Measurements from ENCODE around the gene BORCS6. TPM values are rescaled to one million over a fixed set of nuclear protein-coding genes. Genes with fewer than 3 reads are reported as not detected.

Gene BORCS6
- polyA plus RNA-seq, 1 donor from 2014 or later = 12.1 TPM

- no peak overlapping the region for H2AFZ ChIP-seq (ENCODE audit: low read depth, low read length)
- no peak overlapping the region for H3K9ac ChIP-seq (ENCODE audit: low read length)
- no peaks in the 10 kb centered on the region for H3K79me2 ChIP-seq (replicated peaks; ENCODE audit: insufficient read depth, low read length)
- no peaks in the 10 kb centered on the region for H3K27me3 ChIP-seq (ENCODE audit: insufficient read depth, low read depth, low read length)
- no peak overlapping the region for H3K27ac ChIP-seq (ENCODE audit: low read length)
- H3K36me3 ChIP-seq (ENCODE audit: insufficient read depth, low read length) = no peaks in the 10 kb centered on the region
- H3K9me3 ChIP-seq (ENCODE audit: low read length) = no peaks in the 10 kb centered on the region
- TF ChIP-seq TAF1 (IDR thresholded peaks at IDR 0.05; ENCODE audit: low read depth) (no peak), EP300 (conservative IDR thresholded peaks at IDR 0.05; ENCODE audit: poor library complexity, severe bottlenecking) (no peak), EZH2 (IDR thresholded peaks at IDR 0.05; ENCODE audit: borderline replicate concordance, insufficient read depth, low read length, poor library complexity, severe bottlenecking) (no peak), RAD21 (conservative IDR thresholded peaks at IDR 0.05) (no peak), POLR2AphosphoS5 (IDR thresholded peaks at IDR 0.05) (no peak), REST (IDR thresholded peaks at IDR 0.05; ENCODE audit: borderline replicate concordance) (no peak), CTCF (IDR thresholded peaks at IDR 0.05; ENCODE audit: poor library complexity, severe bottlenecking) (no peak), SMC3 (conservative IDR thresholded peaks at IDR 0.05; ENCODE audit: poor library complexity) (no peak), MXI1 (conservative IDR thresholded peaks at IDR 0.05; ENCODE audit: poor library complexity, severe bottlenecking) (no peak)
- H4K20me1 ChIP-seq (ENCODE audit: insufficient read depth) = no peaks in the 10 kb centered on the region
- H3K9me2 ChIP-seq (ENCODE audit: insufficient read depth, low read length) = no peaks in the 10 kb centered on the region
- H3K4me3 ChIP-seq (ENCODE audit: low read length) = no peak overlapping the region
- H3F3A ChIP-seq (ENCODE audit: insufficient read depth, low read length, poor library complexity, severe bottlenecking) = peaks cover 7% of the 10 kb centered on the region
- H3K4me2 ChIP-seq (ENCODE audit: low read length) = no peak overlapping the region
Measured at GRCh38 chr17:8144401-8145231, 45.4 kb downstream of the BORCS6 start.

GRCh38 chr17:8143581-8144400 lies 46.2 kb downstream of the BORCS6 start:
- H3K36me3 ChIP-seq (ENCODE audit: insufficient read depth, low read length) = no peaks in the 10 kb centered on the region
- H3K4me3 ChIP-seq (ENCODE audit: low read length) = no peak overlapping the region
- H2AFZ ChIP-seq (ENCODE audit: low read depth, low read length) = no peak overlapping the region
- H3K4me2 ChIP-seq (ENCODE audit: low read length) = no peak overlapping the region
- peaks cover 13% of the 10 kb centered on the region for H3F3A ChIP-seq (ENCODE audit: insufficient read depth, low read length, poor library complexity, severe bottlenecking)
- H3K9me3 ChIP-seq (ENCODE audit: low read length) = no peaks in the 10 kb centered on the region
- no peaks in the 10 kb centered on the region for H3K9me2 ChIP-seq (ENCODE audit: insufficient read depth, low read length)
- no peaks in the 10 kb centered on the region for H3K79me2 ChIP-seq (replicated peaks; ENCODE audit: insufficient read depth, low read length)
- no peak overlapping the region for H3K27ac ChIP-seq (ENCODE audit: low read length)
- no peak overlapping the region for H3K9ac ChIP-seq (ENCODE audit: low read length)
- no peaks in the 10 kb centered on the region for H3K27me3 ChIP-seq (ENCODE audit: insufficient read depth, low read depth, low read length)
- no peaks in the 10 kb centered on the region for H4K20me1 ChIP-seq (ENCODE audit: insufficient read depth)
- TF ChIP-seq EZH2 (IDR thresholded peaks at IDR 0.05; ENCODE audit: borderline replicate concordance, insufficient read depth, low read length, poor library complexity, severe bottlenecking) = no peak
- peak; percentile 2 for TF ChIP-seq POLR2AphosphoS5 (IDR thresholded peaks at IDR 0.05)
